ENCODE measurements around the gene DRC7.
A peak's percentile ranks its signal among the peaks of the same experiment; 100 is the strongest.
"Not testable (repeated sequence)": the region's sequence is repeated elsewhere in the genome, so short reads cannot be mapped to it uniquely, and the experiment has no call there.

The DRC7 gene

DNA sequence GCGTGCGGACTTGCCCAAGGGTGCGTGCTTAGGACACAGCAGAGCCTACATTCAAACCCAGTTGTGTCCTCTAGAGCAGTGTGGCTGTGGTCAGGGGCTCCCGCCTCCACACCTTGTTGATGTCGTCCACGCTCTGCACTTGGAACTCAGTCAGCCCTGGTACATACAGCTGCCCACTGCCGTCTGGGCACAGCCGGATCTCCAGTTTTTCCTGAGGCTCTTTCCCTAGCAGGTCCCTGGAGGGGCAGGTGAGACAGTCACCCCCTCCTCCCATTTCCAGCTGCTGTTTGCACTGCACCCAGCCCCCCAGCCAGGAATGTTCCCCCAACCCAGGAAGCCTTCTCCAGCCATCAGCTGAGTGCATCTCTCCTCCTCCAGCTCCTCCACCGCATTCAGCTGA lies 66.7 kb downstream of the DRC7 start:
- no peak for DNase-seq (ENCODE audit: low read depth, low spot score)

DNA sequence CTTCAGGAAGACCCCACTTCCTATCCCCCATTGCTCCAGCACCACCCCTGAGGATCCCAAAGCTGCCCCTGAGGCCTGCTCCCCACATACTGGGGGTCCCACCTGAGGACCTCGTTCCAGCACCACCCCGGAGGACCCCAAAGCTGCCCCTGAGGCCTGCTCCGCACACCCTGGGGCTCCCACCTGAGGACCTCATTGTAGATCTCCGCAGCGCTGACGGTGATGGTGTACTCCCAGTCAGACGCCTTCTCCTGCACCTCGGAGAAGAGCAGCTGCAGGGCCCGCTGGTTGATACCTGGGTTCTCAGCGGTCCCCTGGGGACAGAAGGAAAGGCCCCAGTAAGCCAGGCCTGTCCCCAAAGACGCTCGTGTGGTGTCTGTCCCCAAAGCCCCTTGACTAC lies 67.4 kb downstream of the DRC7 start:
- DNase-seq (ENCODE audit: low read depth, low spot score) = no peak

DNA sequence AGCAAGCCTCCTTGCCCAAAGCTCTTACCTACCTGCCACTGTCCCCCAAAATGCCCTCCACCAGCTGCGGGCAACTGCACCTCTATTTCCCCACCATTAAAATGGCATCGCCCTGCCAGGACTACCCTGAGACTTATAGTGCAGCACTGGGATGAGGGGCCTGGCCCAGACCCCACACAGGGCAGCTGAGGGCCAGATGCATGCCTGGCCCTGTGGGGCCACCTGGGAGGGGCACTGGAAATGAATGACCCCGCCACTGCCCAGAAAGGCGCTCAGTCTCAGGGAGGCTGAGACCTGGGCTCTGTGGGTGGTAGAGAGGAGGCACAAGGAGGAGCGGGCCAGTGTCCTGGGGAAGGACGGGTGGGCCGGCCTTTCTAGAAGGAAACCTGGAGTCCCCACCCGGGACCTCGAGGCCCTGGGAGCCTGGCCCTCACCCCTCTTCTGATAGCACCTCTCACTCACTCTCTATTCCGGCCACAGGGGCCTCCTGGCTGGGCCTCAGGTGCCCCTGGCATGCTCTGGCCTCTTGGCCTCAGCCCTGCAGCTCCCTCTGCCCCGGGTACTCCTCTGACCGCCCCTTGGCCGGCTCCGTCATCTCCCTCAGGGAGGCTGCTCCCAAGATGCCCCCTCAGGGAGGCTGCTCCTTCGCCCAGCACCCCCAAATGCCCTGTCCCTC lies 67.9 kb downstream of the DRC7 start:
- DNase-seq (ENCODE audit: low read depth, low spot score) = no peak

DNA sequence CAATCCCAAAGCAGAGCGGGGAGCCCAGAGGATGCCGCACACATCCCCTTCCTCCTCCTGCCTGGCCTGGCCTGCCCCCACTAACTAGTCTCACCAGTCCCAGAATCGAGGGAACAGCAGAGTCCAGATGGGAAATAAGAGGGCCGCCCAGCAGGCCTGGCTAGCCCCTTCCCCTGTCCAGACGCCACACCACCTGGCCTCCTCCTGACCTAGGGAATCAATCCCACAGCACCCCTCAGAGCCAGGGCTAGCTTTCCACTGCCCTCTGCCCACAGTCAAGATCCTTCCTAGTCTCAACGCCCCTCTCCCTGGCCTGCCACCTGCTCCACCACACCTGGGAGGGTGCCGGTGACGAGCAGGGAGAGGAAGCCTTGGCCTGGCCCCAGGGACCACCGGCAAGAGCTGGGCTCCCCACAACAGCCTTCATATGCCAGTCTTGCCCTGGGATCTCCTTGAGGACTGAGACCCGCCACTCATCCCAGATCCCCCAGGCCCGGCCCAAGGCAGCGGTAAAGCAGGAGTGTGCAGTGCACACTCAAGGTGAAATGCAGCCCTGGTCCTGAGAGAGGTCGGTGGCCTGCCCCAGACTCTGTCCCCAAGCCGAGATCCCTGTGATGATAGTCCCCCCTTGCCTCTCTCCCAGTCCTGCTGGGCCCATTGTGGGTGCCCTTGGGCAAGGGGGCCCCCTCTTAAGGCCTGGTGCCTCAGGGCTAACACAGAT lies 68.8 kb downstream of the DRC7 start:
- DNase-seq (ENCODE audit: low read depth, low spot score) = no peak

DNA sequence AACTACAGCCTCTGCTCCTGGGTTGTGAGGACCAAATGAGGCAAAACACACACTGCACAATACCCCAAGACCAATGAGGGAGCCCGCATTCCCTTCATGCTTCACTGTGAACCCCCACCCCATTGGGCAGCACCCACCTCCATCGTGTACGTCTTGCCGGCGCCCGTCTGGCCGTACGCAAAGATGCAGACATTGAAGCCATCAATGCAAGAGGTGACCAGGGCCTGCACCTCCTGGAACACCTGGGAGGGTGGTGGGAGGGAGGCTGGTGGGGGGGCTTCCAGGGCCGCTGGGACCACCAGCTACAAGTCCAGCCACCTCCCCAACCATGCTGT lies 69.4 kb downstream of the DRC7 start:
- no peak for DNase-seq (ENCODE audit: low read depth, low spot score)

DNA sequence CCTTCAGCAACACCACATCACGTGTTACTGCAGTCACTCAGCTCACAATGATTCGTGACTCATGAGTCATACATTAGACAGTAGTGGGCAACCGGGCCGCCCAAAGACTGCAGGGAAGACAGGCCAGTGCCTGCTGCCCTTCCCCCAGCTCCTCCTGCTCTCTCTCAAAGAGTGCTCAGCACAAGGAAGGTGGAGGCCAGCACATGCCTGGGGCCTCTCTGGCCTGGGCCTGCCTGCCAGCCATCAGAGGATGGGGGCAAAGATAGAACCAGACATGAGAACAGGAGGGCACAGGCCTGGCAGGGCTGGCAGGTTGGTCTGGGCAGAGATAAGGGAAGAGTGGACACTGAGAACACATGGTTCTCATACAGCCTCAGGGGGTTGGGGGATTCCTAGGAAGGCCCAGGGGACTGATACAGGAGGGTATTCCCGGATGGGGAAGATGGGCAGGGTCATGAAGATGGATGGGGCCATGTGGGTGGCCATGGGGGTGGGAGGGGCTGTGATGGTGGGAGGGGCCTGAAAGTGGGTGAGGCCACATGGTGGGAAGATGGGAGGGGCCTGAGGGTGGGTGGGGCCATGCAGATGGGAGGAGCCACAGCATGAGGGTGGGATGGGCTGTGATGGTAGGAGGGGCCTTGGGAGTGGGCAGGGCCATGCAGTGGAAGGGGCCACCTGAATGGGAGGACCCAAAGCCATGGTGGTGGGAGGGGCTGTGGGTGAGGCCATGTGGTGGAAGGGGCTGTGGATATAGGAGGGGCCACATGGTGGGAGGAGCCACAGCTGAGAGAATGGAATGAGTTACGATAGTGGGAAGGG lies 69.9 kb downstream of the DRC7 start:
- no peak for DNase-seq (ENCODE audit: low read depth, low spot score)

DNA sequence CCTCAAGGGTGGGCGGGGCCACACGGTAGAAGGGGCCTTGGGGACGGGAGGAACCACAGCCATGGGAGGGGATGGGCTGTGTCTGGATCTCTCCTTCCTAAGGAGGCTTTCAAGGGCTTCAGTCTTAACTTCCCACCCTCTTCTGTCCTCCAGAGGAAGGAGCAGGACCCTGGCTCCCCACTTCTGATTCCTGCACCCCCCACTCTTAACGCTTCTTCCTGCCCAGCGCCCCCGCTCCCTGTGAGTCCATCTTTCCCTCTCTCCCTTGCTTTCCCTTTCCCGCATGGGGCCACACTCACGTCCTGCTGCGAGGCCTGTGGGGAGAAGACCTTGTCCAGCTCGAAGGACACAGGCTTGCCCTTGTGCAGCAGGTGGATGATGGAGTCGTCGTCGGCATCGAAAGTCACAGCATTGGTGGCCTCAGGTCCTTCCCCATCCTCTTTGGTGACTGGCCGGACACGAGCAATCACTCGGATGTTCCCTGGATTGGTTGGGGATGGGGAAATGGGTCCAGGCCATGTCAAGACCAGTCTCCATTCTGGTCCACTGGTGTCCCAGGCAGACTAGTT lies 70.6 kb downstream of the DRC7 start:
- DNase-seq (ENCODE audit: low read depth, low spot score) = no peak

DNA sequence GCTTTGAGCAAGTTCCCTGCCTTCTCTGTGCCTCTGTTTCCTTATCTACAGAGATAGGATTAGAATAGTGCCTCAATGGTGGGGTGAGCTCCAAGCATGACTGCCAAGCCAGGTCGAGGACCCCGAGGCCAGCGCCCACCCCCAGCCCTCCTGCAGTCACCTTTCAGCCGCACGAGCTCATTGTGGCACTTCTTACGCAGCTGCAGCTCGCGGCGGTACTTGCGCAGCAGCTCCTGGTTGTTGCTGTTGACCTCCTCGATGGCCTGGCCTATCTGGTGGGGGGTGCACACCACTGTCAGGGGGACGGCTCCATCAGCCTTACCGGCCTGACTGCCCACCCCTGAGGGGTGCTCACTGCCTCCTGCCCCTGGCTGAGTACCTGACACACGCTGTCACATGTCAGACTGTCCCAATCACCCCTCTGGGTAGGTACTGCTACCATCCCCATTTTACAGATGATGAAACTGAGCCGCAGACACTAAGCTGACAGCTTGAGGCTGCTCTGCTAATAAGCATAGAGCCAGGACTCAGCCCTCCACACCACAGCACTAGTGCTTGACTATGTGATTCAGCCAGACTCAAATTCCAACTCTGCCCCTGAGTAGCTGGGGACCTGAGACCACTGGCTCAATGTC lies 72.2 kb downstream of the DRC7 start:
- no peak for DNase-seq (ENCODE audit: low read depth, low spot score)

DNA sequence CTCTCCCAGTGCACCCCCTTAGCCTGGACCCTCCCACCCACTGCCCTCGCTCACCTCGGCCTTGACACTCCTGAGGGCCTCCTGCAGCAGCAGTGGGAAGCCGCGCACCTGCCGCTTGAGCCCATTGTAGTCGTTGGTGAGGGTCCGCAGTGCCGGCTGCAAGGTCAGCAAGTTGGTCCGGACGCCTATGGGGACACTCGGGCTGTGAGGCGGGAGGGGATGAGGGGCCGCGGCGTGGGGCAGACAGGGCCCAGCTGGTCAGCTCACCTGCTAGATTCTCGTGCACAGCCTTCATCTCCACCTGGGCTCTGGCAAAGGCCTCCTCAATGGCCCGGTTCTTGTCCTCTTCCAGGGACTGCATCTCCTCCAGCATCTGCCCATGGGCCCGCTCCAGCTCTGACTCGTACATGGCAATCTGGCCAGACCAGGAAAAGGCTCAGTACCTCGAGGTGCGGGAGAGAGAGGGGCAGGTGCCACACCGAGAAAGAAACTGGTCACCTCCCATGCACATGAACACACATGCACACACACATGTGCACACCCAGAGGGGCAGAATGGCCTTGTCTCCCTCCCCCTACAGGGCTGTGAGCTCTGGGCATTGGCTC lies 75.0 kb downstream of the DRC7 start:
- no peak for DNase-seq (ENCODE audit: low read depth, low spot score)

DNA sequence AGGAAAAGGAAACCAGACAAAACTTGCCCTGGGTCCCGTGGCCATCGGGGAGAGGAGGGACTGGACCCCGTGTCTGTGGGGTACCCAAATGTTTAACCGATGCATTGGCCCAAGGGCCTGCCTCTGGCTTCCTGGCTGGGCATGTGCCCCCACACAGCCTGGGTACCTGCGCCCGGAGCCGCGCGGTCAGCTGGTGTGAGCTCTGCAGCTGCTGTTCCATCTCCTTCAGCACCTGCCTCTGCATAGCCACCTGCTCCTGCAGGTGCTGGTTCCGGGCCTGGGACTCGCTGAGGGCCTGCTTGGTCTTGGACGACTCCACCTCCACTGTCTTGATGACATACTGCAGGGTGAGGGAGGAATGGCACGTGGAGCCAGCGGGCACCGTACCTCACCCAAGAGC lies 75.8 kb downstream of the DRC7 start:
- no peak for DNase-seq (ENCODE audit: low read depth, low spot score)

DNA sequence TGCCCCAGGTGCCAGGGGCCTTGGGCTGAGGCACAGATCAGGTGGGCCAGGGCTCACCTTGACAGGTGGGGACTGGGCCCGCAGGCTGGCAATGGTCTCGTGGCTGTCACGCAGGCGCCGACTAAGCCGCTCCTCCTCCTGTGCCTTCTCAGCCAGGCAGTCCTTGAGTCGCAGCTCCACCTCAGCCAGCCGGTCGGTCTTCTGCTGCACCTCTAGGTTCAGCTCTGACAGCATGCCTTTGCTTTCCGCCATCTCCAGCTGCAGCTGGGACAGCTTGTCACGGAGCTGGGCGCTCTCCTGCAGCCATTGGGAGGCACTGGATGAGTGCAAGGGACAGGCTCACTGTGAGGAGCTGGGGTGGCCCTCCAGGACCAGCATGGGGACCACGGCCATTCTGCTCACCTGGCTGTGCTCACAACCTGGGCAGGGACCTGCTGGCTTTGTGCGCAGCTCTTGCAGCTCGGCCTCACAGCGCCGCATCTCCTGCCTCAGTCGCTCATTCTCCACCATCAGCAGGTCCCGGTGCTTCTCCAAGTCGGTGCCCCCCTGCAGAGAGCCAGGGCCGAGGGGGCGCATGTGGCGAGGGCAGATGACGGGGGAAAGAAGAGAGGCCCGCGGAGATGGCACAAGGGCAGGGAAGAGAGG lies 76.7 kb downstream of the DRC7 start:
- DNase-seq (ENCODE audit: low read depth, low spot score) = no peak

DNA sequence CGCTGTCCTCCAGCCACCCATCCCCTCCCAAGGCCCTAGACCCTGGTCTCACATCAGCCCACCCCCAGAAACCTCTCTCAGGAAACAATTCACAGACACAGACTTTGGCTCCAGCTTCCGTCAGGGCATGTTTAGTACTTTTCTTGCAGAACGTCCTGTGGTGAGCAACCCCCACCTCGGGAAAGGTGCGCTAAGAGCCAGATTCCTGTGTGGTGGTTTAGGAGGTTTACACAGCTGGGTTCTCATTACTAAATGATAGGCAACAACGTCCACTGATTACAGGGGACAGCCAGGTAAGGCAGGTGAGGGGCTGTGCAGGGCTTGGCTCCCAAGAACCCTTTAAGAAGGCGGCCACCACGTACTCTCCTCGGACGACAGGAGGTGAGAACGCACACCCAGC lies 78.4 kb downstream of the DRC7 start:
- DNase-seq (ENCODE audit: low read depth, low spot score) = no peak

DNA sequence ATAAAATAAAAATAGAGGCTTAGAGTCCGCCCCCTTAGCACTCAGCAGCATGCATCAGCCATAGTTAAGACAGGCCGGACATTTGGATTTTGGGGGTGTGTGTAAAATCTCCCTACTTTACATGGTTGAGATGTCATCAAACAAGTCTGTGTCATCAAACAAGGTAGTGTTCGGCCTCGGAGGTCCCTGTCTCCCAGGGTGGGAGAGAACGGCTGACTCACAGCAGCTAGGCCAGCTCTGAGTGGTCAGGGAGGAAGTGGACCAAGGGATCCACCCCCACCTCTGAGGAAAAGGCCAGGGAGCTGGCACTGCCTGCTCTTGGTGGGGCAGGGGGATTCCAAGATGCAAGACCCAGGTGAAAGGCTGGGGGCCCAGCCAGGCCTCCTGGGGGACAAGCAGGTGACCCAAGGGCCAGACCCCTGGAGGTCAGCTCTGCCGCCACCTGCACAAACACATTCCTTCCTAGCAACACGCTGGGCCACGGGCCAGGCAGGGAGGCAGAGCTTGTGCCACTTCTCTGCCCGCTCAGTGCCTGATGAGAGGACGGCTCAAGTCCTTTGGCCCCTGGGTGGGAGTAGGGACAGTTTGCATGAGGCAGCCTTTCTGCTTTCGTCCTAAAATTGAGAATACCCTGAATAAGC lies 79.2 kb downstream of the DRC7 start:
- no peak for DNase-seq (ENCODE audit: low read depth, low spot score)

DNA sequence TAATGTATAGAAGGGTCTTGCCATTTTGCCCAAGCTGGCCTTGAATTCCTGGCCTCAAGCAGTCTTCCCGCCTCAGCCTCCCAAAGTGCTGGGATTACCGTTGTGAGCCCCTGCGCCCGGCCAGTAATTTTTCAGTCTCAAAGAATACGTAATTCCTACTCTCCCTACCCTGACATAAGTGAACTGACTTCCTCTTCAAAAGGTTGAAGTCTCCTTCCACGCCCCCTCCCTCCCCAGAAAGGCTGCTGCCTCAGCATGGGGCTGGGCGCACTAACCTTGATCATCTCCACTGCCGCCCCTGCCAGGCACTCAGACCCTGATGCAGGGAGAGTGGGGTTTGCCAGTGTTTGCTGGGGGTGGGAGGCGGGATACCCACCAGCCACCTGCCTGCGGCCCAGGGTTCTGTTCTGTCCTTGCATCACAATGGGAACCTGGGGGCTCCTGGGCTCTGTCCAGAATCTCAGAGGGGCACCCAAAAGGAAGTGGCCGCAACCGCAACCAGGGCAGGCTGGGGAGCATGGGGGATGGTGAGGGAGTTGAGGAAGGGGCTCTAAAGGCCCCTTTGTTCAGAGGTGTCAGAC lies 80.2 kb downstream of the DRC7 start:
- DNase-seq (ENCODE audit: low read depth, low spot score) = no peak

DNA sequence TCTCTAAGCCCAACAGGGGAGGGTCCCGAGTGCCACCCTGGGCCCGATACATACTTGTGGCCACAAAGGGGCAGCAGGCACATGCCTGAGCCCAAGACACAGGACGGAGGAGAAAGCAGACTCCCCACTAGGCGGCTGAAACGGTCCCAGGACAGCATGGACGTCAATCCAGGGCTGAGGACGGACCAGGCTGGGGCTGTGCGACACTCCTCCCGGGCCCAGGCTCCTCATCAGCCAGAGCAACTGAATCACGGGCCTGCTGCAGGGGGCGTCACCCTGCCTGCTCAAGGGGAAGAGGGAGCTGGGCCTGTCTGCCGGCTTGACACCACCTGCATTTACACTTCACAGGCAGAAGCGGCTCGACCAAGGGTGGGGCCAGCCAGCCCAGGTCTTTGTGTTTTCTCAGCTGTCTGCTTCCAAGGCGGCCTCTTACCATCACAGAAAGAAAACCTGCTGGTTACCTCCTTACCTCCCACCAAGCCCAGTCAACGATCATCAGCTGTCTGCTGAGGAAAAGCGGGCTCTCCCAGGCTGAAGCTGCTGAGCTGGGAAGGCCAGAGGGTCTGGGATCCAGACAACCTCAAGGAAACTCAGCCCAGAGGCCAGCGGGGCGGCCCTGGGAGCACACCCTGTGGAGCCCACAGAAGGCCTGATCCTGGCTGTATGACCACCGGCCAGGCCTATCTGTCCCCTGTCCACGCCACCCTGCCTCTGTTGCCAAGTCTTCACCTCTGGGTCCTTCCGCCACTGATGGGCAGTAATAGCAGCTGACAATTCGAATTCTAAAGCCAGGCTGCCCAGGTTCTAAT lies 81.3 kb downstream of the DRC7 start:
- DNase-seq (ENCODE audit: low read depth, low spot score) = peak; percentile 41

DNA sequence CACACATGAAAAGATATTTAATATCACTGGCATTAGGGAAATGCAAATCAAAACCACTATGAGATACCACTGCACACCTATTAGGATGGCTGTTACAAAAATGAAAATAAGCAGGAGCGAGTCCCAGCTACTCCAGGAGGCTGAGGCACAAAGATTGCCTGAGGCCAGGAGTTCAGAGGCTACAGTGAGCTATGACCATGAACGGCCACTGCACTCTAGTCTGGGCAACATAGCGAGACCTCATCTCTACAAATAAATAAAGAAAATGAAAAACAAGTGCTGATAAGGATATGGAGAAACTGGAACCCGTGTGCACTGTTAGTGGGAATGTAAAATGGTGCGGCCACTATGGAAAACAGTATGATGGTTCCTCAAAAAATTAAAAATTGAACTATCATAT lies 84.1 kb downstream of the DRC7 start:
- DNase-seq (ENCODE audit: low read depth, low spot score) = no peak

DNA sequence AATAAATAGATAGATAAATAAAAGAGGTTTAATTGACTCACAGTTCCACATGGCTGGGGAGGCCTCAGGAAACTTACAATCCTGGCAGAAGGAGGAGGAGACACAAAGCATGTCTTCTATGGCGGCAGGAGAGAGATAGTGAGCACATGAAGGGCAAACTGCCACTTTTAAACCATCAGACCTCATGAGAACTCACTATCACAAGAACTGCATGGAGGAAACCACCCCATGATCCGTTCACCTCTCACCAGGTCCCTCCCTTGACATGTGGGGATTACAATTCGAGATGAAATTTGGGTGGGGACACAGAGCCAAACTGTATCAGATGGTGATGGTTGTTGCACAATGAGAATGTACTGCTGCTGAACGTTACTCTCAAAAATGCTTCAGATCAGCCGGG lies 85.2 kb downstream of the DRC7 start:
- not testable (repeated sequence) for DNase-seq (ENCODE audit: low read depth, low spot score)

DNA sequence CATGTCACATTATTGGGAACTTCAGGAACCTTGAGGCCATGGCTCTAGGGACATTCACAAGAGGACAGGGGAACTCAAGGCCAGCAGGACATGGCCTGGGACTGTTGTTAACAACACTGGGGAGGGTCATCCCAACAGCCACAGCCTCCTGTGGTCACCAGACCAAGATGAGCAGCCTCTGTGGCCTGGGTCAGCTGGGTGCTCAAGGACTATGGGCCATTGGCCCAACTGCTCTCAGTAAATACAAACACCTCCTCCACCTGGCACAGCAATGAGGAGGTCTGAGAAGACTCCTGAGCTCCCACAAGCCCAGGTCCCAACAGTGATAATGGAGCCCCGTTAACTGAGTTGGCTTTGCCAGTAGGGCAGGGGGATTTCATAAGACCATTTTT lies 86.7 kb downstream of the DRC7 start:
- no peak for DNase-seq (ENCODE audit: low read depth, low spot score)

Measured in smooth muscle cell of the brain vasculature (primary cell).